AG09319 (cell line): ENCODE measurements around the gene TBL1XR1.

ENCODE experiments used
- DNase-seq: peaks from one replicate; pipeline ENCODE4 v3.0.0-alpha.2; 2010; ENCODE audit warnings: low read depth; ENCODE audit errors: extremely low read depth
- TF ChIP-seq, protein P1 (sequence below): IDR thresholded peaks from 2 replicates; pipeline ENCODE4 v1.5.1; 2011; ENCODE audit warnings: low read depth, mild to moderate bottlenecking, inconsistent platforms, low read length, moderate library complexity

Gene TBL1XR1

DNA sequence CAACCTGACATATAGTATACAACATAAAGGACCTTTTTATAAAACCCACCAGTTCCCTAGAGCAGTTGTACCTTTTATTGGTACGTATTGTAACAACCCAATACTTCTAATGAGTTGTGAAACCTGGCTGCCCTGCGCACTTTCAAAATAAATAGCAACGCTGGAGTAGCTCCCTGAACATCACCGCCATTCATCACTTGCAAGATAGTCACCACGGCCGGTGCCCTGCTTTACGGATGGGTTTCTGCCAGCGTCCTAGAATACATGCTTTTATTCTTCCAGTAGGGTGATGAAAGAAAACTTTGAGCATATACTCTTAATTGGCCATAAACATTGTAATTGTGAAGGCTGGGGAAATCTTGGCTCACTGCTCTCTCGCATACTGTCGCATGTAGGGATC is 220.7 kb downstream of the TBL1XR1 start:
- TF ChIP-seq, protein P1, sequence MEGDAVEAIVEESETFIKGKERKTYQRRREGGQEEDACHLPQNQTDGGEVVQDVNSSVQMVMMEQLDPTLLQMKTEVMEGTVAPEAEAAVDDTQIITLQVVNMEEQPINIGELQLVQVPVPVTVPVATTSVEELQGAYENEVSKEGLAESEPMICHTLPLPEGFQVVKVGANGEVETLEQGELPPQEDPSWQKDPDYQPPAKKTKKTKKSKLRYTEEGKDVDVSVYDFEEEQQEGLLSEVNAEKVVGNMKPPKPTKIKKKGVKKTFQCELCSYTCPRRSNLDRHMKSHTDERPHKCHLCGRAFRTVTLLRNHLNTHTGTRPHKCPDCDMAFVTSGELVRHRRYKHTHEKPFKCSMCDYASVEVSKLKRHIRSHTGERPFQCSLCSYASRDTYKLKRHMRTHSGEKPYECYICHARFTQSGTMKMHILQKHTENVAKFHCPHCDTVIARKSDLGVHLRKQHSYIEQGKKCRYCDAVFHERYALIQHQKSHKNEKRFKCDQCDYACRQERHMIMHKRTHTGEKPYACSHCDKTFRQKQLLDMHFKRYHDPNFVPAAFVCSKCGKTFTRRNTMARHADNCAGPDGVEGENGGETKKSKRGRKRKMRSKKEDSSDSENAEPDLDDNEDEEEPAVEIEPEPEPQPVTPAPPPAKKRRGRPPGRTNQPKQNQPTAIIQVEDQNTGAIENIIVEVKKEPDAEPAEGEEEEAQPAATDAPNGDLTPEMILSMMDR = no peak
- no peak for DNase-seq

DNA sequence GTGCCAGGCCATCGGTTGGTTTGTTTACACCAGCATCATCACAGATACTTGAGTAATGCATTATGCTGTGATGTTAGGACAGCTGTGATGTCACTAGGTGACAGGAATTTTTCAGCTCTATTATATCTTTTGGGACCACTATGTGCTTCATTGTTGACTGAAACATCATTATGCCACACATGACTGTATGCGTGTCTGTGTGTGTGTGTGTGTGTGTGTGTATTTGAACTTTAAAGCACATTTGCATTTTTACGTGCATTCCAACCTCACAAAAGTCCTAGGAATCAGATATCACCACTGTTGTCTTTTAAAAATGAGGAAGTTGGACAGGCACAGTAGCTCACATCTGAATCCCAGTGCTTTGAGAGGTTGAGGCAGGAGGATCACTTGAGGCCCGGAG is 223.0 kb downstream of the TBL1XR1 start:
- DNase-seq = no peak

DNA sequence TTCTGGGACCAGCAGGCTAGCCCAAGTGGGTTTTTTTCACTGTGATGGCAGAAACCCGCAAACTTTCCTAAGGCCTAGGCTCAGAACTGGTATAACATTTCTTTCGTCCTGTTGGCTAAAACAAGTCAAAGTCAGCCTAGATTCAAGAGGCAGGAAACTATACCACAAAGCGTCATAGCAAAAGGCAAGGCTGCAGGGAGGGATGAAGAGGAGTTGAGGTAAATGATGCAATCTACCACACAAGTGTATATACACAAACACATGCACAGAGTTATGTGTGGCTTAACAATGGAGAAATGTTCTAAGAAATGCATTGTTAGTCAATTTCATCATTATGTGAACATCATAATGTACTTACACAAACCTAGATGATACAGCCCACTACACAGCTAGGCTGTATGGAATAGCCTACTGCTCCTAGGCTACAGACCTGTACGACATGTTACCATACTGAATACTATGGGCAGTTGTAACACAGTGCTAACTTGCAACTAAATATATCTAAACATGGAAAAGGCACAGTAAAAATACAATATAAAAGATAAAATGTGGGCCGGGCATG is 225.6 kb downstream of the TBL1XR1 start:
- TF ChIP-seq, protein P1 = no peak
- no peak for DNase-seq

More for the DNA sequence above, 223.0 kb downstream of the TBL1XR1 start:
- TF ChIP-seq, protein P1 = no peak

DNA sequence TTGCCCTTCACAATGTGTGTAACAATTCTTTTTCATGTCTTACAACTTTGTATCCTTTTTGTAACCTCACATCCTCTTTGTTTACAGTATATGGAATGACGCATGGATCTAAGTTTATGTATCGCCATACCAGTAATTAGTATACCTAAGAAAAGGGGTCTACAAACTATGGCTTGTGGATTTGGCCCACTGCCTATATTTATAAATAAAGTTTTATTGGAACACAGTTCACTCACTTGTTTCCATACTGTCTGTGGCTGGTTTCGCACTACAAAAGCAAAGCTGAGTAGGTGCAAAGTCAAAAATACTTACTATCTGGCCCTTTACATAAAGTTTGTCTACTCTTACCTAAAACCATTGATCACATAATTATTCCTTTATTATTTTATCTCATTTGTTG is 226.5 kb downstream of the TBL1XR1 start:
- no peak for DNase-seq
- TF ChIP-seq, protein P1 = no peak

DNA sequence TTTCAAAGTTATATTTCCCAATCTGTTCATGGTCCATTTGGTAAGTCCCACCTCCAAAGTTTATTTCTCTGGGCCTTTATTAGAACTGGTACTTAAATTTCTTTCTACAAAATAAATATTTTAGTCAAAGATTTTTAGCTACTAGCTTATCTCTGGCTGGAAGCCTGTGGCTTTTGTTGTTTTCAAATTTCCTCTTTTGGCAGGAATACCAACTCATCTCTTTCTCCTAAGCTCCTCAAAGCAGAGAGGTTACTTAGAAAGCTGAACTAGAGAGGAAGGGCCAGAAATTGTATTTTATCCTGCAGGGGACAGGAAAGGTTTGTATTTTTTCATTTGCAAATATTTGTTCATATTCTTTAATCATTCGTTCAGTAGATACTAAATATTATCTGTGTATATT is 227.8 kb downstream of the TBL1XR1 start:
- no peak for DNase-seq
- TF ChIP-seq, protein P1 = no peak
